IPS DF 4.7 (cell line): Measurements from ENCODE around the gene PATL2.
"Not testable (repeated sequence)": the region's sequence is repeated elsewhere in the genome, so short reads cannot be mapped to it uniquely, and the experiment has no call there.

Source experiments
- DNase-seq: peaks from one replicate; pipeline ENCODE4 v3.0.0-alpha.2; 2013; ENCODE audit warnings: low spot score; ENCODE audit errors: extremely low read depth

Gene PATL2

DNA sequence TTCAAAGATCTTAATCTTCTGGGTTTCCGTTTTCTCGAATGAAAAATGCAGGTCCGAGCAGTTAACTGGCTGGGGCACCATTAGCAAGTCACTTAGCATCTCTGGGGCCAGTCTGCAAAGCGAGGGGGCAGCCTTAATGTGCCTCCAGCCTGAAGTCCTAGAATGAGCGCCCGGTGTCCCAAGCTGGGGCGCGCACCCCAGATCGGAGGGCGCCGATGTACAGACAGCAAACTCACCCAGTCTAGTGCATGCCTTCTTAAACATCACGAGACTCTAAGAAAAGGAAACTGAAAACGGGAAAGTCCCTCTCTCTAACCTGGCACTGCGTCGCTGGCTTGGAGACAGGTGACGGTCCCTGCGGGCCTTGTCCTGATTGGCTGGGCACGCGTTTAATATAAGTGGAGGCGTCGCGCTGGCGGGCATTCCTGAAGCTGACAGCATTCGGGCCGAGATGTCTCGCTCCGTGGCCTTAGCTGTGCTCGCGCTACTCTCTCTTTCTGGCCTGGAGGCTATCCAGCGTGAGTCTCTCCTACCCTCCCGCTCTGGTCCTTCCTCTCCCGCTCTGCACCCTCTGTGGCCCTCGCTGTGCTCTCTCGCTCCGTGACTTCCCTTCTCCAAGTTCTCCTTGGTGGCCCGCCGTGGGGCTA is at the start of gene PATL2, which contains the start of gene B2M:
Gene PATL2, minus strand, starts transcription at position 228 of the 647 bp plus-strand sequence. CDS start 34,833 bp downstream, outside the sequence.
Gene B2M, plus strand, starts transcription at position 422 of the 647 bp plus-strand sequence. Its CDS starts 30 bp downstream, at position 452.
- DNase-seq = no peak

DNA sequence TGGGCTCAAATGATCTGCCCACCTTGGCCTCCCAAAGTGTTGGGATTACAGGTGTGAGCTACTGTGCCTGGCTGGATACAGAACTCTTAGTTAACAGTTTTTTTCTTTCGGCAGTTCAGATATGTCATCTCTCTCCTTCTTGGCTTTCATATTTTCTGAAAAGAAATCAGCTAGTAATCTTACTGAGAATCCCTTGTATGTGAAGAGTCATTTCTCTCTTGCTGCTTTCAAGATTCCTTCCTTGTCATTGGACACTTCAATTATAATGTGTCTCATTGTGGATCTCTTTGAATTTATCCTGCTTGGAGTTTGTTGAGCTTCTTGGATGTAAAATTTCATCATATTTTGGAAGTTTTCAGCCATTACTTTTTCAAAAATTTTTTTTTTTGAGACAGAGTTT is 42.2 kb upstream of the PATL2 start:
- DNase-seq = no peak

DNA sequence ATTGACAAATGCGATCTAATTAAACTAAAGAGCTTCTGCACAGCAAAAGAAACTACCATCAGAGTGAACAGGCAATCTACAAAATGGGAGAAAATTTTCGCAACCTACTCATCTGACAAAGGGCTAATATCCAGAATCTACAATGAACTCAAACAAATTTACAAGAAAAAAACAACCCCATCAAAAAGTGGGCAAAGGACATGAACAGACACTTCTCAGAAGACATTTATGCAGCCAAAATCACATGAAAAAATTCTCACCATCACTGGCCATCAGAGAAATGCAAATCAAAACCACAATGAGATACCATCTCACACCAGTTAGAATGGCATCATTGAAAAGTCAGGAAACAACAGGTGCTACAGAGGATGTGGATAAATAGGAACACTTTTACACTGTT is 32.3 kb upstream of the PATL2 start:
- DNase-seq = not testable (repeated sequence)

DNA sequence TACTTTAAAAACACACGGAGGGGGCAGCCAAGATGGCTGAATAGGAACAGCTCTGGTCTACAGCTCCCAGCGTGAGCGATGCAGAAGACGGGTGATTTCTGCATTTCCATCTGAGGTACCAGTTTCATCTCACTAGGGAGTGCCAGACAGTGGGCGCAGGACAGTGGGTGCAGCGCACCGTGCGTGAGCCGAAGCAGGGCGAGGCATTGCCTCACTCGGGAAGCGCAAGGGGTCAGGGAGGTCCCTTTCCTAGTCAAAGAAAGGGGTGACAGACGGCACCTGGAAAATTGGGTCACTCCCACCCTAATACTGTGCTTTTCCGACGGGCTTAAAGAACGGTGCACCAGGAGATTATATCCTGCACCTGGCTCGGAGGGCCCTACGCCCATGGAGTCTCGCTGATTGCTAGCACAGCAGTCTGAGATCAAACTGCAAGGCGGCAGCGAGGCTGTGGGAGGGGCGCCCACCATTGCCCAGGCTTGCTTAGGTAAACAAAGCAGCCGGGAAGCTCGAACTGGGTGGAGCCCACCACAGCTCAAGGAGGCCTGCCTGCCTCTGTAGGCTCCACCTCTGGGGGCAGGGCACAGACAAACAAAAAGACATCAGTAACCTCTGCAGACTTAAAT is 28.2 kb upstream of the PATL2 start:
- not testable (repeated sequence) for DNase-seq

DNA sequence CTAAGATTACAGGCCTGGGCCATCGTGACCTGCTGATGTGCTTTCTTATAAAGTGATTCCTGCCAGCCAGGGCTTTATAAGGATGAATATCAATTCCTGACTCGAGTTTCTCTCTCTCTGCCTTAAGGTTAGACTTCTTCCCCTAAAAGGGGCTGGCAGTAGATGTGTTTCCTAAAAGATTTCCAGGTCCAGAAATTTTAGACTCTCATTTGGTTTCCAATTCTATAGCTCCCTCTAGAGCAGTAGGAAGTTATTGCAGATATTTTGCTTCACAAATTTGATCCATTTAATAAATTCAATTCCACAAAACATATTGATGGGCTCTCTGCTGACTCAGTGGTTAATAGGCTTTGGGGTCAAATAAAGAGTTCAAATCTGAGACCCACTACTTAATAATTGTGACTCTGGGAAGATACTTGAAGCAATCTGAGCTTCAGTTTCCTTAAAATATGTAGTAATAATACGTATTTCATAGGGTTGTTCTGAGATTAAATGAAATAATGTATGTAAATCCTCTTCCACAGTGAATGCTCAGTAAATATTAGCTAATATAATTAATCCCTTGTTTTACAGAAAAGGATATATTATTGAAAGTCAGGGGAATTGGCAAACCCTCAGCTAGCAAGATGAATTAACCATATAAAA is 27.3 kb upstream of the PATL2 start:
- DNase-seq = no peak

DNA sequence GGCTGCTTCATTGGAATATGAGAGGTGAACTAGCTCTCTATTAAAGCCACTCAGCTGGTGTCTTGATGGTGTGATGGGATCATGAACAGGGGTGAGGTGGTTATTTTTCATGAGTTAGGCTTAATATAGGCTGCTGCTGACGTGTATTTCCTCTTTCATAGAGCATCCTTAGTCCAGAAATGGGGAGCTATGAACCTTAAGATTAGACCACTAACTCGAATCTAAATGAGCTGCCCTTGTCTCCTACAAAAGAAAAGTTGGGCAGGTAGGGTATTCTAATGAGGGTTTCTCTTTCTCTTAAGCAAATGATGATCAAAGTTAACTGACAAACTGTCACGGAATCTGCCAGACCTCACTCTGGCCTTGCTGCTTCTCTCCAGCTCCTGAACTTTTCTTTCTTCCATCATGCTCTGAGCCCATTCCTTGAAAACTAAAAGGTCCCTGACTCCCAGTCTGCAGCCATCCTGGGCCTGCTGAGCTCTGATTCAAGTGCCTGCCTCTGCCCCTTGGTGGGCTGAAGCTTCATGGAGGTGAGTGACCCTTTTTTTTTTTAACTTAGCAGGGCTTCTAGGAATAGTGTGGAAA is 25.1 kb upstream of the PATL2 start, which contains the start of gene TRIM69:
Gene TRIM69, plus strand, starts transcription at position 348 of the 585 bp plus-strand sequence. Its CDS starts 177 bp downstream, at position 525.
- DNase-seq = no peak

DNA sequence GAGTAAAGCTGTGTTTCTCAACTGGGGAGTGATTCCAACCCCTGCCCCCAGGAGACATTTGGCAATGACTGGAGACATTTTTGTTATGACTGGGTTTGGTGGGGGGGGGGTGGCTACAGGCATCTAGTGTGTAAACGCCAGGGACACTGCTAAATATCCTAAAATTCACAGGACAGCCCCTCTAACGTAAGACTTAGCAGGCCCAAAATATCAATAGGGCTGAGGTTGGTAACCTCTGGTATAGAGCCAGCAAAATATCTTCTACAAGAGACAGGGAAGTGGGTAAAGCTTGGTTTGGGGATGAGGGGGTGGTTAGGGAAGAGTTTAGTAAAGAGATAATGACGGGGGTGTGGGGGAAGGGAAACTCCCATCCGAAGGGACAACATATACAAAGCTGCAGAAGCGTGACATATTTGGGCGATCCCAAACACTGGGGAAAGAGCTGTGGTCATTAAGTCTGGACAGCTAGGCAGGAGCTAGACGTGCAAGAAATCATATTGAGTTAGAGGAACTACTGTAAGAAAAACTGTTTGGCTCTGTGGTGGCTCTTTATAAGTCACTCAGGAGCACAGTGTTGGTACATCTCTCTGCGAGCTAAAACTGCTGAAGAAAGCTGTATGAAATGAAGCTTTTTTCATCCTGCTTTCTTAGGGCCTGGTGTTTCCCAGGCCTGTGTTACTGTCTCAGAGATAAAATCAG is 24.5 kb upstream of the PATL2 start:
- DNase-seq = no peak

DNA sequence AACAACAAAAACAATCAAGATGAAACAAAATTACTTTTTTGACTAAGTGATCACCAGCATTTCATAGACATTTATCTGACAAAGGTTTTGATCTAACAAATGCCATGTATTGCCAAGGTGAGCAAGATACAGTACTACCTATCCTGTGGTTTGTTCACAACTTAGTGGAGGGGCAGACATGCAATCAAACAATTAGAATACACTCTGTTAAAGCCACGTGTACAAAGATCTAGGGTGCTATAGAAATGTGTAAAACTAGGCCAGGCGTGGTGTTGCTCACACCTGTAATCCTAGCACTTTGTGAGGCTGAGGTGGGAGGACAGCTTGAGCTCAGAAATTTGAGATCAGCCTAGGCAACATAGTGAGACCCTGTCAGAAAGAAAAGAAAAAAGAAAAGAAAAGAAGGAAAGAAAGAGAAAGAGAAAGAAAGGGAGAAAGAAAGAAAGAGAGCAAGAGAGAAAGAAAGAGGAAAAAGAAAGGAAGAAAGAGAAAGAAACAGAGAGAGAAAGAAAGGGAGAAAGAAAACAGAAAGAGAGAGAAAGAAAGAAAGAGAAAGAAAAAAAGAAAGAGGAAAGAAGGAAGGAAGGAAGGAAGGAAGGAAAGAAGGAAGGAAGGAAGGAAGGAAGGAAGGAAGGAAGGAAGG is 23.8 kb upstream of the PATL2 start:
- DNase-seq = no peak

DNA sequence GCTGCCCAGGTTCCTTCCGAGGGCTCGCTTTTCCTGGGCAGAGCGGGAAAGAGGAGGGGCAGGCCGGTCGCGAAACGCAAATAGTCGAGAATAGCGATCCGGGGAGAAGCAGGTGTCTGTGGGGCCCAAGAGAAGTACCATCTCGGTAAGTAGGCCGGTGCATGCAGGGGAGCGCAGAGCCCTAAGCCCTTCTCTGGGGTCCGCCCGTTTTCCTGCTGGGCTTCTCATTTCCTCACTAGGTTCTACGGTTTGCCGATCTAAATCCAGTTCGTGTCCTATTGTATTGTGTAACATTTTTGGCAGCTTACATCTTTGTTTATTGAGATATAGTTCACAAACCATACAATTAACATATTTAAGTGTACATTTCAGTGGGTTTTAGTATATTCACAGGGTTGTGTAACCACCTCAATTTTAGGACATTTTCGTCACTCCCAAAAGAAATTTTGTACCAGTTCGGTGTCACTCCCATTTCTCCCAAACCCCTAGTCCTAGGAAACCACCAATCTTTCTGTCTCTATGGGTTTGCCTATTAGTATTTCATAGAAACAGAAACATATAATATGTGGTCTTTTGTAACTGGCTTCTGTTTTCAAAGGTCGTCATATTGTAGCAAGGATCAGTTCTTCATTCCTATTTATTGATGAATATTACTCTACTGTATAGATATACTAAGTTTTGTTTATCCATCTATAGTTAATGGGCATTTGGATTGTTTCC is 18.4 kb upstream of the PATL2 start:
- no peak for DNase-seq

DNA sequence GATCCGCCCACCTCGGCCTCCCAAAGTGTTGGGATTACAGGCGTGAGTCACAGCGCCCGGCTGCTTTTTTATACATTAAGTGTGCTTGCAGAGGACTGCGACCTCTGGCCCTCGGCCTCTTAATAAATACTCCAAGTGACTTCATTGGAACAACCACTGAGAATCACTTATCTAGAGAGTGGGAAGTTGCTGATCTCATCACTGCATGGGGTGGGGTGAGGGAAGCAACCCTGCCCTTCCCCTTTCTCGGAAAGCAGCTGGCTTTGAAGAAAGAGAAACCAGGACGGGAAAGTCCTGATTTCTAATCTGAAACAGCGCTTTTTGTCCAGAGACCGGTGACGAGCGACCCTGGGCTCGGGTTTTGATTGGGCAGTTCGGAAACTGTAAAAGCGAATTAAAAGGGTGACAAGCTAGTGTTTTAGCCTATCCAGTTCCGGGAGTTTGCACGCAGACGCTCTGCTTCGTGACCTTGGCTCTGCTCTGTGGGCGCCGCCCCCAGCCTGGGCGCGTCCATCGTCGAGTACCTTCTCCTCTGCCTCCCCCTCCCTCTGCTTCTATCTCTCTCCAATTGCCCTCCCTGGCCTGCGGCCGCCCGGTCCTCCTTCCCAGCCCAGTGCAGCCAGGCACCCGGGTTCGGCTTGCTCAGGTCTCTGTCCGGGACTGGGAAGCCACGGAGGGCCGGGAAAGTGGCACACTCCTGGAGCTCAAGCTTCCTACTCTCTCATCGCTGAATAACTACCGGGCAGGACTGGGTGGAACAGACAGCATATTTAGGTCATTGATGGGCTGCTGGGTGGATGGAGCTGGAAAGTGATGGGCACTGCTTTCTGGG is 17.7 kb upstream of the PATL2 start:
- peak; percentile 91 for DNase-seq

DNA sequence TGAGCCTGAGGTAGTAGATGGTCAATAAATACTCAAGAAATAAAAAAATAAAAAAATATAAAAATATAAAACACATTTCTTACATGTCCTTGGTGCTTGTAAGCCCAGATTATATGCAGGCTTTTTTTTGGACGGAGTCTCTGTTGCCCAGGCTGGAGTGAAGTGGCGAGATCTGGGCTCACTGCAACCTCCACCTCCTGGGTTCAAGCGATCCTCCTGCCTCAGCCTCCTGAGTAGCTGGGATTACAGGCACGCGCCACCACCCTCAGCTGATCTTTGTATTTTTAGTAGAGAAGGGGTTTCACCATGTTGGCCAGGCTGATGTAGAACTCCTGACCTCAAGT is 17.1 kb upstream of the PATL2 start:
- DNase-seq = not testable (repeated sequence)

DNA sequence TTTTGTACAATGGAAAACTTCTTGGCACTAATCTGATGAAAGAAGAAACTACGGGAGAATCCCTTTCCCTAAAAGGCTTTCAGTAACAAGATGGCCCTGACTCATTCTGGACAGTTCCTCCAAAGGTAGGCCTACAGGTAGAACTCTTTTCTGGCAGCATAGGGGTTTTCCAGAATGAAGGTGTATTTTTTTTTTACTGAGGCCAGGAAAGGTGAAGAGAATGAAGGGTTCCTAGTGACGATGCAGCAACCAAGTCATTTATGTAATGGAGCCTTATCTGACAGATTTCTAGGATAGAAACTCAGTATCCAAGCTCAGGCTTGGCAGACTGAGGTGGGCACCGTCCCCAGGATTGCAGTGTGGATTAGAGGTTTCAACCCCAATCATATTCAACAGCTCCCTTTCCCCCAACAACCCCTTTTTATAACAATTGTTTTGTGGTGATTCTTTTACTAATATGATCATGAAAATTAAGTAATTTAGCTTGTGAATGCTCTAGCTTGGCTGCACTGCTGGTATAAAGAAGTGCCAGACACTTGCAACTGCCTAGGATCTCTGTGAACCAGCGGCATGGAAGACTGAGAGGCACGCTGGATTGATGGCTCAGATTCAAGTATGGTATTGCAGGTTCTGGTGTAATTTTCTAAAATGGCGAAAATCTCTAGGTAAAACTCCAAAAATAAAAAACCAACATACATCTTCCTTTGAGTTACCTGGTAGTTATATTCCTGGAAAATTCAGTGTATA is 16.5 kb upstream of the PATL2 start:
- no peak for DNase-seq

DNA sequence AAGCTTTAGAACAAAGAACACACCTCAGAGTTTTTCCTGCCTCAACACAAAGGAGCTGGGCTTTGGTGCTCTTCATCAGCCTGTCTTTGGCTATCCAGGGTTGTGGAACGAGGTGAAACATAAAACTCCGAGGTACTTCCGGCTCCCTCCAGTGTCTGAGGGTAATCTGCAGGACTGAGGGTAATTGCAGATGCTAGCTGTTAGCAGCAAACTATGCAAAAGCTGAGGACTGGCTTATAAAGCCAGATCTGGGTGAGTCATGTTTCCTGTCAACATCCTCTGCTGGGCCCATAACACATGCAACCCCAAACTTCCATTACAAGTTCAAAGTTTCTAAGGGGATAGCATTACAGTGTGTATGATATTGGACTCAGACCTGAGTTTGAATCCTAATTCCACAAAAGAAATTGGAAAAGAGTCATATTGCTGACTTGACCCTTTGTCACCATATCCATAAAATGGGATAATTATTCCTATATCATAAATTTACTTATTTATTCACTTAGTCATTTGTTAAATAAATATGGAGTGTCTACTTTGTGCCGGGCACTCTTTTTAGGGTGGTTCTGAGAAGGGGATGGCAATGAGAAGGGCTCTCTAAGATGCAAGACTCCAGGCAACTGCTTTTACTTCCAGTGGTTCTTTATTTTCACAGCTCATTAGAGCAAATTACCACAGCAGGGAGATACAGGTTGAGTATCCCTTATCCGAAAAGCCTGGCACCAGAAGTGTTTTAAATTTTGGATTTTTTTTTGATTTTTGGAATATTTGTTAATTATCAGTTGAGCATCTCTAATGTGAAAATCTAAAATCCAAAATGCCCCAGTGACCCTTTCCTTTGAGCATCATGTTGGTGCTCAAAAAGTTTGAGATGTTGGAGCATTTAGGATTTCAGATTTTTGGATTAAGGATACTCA is 15.7 kb upstream of the PATL2 start:
- no peak for DNase-seq

DNA sequence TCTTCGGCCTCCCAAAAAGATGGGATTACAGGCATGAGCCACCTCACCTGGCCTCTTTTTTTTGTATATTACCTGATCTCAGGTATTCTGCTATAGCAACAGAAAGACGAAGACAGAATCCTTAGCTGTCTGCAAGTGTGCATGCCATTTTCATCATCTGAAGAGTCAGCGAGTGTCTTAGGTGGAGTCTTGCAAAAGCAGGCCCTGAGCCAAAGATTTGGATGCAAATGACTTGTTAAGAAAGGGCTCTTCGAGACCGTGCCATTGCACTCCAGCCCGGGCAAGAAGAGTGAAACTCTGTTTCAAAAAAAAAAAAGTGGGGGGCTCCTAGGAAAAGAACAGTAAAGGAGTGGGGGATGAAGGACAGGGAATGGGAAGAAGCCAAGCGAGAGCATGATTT is 15.0 kb upstream of the PATL2 start:
- DNase-seq = no peak

DNA sequence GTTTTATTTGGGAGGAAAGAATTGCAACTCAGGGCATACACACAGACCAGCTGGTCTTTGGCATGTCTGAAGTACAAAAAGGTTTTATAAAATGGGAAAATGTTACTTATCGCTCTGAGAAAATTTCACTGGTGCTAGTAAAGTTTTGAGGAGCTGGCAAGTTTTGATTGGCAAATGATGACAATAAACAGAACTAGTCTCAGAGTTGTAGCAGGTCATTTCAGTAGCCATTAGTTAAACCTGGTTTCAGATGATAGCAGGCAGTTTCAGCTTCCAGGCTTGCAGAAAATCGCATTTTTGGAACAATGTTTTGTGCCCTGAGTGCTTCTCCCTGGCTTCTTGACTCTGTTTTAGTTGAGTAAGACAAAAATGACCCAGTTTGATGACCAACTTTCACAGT is 10.9 kb upstream of the PATL2 start:
- DNase-seq = no peak

DNA sequence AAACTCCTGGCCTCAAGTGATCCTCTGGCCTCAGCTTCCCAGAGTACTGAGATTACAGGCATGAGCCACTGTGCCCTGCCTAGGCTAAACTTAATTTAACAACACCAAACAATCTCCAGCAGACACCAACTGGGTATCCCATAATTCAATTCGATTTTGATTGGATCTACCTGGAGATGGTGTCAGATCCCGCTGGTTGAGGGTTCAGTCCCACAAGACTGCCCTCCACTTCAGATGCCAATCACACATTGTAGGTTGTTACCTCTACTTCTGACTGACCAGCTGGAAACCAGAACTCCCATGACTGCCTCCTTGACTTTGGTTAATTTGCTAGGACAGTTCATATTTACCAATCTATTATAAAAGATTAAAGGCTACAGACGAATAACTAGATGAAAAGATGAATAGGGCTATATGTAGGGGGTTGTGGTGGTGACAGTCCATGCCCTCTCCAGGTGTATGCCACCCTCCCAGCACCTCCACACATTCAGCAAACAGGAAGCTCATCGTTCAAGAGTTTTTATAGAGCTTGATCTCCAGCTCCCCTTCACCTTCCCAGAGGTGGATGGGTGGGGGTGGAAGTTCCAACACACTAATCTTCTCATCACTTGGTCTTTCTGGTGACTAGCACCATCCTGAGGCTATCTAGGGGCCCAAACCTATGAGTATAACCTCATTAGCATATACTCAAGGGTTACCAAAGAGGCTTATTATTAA is 9.5 kb upstream of the PATL2 start:
- DNase-seq = no peak

DNA sequence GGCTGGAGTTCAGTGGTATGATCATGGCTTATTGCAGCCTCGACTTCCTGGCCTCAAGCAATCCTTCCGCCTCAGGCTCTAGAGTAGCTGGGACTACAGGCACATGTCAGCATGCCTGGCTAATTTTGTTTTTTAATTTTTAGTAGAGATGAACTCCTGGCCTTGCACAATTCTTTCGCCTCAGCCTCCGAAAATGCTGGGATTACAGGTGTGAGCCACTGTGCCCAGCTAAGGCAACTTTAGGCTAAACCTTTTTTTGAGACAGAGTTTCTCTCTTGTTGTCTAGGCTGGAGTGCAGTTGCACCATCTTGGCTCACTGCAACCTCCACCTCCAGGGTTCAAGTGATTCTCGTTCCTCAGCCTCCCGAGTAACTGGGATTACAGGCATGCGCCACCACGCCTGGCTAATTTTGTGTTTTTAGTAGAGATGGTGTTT is 8.9 kb upstream of the PATL2 start:
- DNase-seq = not testable (repeated sequence)
